Measurements from ENCODE around the gene MRPL38. TPM values are rescaled to one million over a fixed set of nuclear protein-coding genes. Genes with fewer than 3 reads are reported as not detected.

MRPL38 gene
- total and polyA plus RNA-seq, 2 of the 8 experiments (the other 6 are each of a cell fraction or from before 2014, with no cell fraction given): 78.4 to 125 TPM

DNA sequence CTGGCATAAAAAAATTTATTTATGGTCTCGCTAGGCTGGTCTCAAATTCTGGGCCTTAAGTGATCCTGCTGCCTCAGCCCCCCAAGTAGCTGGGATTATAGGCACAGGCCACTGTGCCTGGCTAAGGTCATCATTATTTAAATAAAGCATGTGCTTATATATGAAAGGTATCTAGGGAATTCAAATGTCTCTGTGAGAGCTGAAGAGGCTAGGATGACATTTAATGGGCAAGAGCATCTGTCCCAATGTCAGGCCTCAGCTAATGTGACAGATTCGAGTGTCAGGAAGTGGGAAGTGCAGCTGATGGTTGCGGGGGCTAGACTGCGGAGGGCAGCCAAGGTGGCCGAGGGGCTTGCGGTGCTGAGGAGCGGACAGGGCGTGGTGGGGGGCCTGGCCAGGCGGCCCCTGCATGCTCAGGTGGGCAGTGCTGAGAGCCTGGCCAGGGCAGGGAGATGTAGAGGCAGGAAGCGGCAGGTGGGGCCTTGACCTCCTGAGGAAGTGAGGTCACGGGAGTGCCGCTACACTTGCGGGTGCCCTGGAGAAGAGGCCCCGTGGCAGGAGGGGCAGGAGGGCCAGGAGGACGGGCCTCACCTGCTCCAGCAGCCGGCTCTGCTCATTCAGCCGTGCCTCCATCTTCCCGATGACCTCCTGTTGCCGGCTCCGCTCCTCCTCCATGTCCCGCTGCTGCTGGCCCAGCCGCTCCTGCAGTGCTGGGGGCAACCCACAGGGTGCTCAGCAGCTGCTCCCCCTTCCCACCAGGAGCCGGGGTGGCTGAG, 12.6 kb upstream of the MRPL38 start:
- Histone ChIP-seq H2BK120ac (replicated peaks; ENCODE audit: low read depth, low read length) (no peak overlapping the region), H3K4me1 (replicated peaks in 1 of 4; ENCODE audit: control insufficient read depth in 3 of 4, insufficient read depth in 4 of 4, low read length in 3 of 4) (no peaks in the 10 kb centered on the region), H2BK12ac (ENCODE audit: low read depth, low read length) (no peak overlapping the region), H3K23me2 (ENCODE audit: low read depth, low read length) (no peaks in the 10 kb centered on the region), H3K4ac (replicated peaks; ENCODE audit: insufficient read length, low read depth, low read length) (no peak overlapping the region), H3K14ac (ENCODE audit: insufficient read length) (no peak overlapping the region), H3K79me1 (ENCODE audit: low read depth, low read length) (no peaks in the 10 kb centered on the region), H2BK15ac (ENCODE audit: low read length) (no peak overlapping the region), H3K4me2 (ENCODE audit: insufficient read depth in 1 of 2, low read depth in 2 of 2, low read length in 2 of 2) (no peak overlapping the region), H2BK20ac (ENCODE audit: low read length) (no peak overlapping the region), H3K79me2 (ENCODE audit: control insufficient read depth in 1 of 2, insufficient read depth in 2 of 2, low read length in 2 of 2) (no peaks in the 10 kb centered on the region), H3K27ac (ENCODE audit: low read depth, low read length) (no peak overlapping the region), H3K36me3 (ENCODE audit: control insufficient read depth in 2 of 4, insufficient read depth in 4 of 4, low read length in 3 of 4) (peaks cover 0 to 3% (median 0%) of the 10 kb centered on the region in 4 experiments; a peak in 2 of 8 replicates), H4K8ac (ENCODE audit: extremely low read depth, insufficient read depth, low read length) (peak overlapping the region; percentile 25; the same call in 1 of the 2 replicates), H3K9ac (replicated peaks in 1 of 4; ENCODE audit: extremely low read depth in 1 of 4, low read depth in 3 of 4, low read length in 3 of 4) (no peak overlapping the region), H3K56ac (replicated peaks; ENCODE audit: insufficient read length, low read depth, low read length) (no peak overlapping the region), H2BK5ac (ENCODE audit: low read depth, low read length) (no peak overlapping the region), H3K23ac (ENCODE audit: insufficient read length) (no peak overlapping the region), H3K9me3 (ENCODE audit: insufficient read depth in 2 of 2, low read depth in 1 of 2, low read length in 1 of 2) (no peaks in the 10 kb centered on the region), H3K18ac (ENCODE audit: extremely low read depth, low read length) (no peak overlapping the region), H2AK5ac (ENCODE audit: low read depth, low read length) (no peak overlapping the region), H4K91ac (replicated peaks; ENCODE audit: insufficient read length, low read length) (no peak overlapping the region), H4K5ac (ENCODE audit: insufficient read length, low read depth, low read length) (no peak overlapping the region), H3K4me3 (ENCODE audit: extremely low read depth in 1 of 4, insufficient read depth in 2 of 4, low read depth in 3 of 4, low read length in 4 of 4) (no peak overlapping the region), H4K20me1 (replicated peaks in 1 of 2; ENCODE audit: control insufficient read depth in 1 of 2, insufficient read depth in 2 of 2, low read length in 2 of 2) (no peaks in the 10 kb centered on the region), H2AFZ (ENCODE audit: low read length) (no peak overlapping the region), H3K27me3 (replicated peaks in 1 of 4; ENCODE audit: control insufficient read depth in 3 of 4, extremely low read depth in 1 of 4, insufficient read depth in 3 of 4, low read length in 3 of 4) (no peaks in the 10 kb centered on the region)
- DNase-seq (ENCODE audit: low read depth in 1 of 2, low spot score in 2 of 2) (no peak), FAIRE-seq (no peak)
- TF ChIP-seq, protein P1, sequence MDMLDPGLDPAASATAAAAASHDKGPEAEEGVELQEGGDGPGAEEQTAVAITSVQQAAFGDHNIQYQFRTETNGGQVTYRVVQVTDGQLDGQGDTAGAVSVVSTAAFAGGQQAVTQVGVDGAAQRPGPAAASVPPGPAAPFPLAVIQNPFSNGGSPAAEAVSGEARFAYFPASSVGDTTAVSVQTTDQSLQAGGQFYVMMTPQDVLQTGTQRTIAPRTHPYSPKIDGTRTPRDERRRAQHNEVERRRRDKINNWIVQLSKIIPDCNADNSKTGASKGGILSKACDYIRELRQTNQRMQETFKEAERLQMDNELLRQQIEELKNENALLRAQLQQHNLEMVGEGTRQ (IDR thresholded peaks at IDR 0.05; ENCODE audit: low read length): no peak
- TF ChIP-seq BRCA1 (IDR thresholded peaks at IDR 0.05; ENCODE audit: low read depth, low read length) (no peak), NRF1 (IDR thresholded peaks at IDR 0.05; ENCODE audit: low read depth, low read length) (no peak), EP300 (IDR thresholded peaks at IDR 0.05; ENCODE audit: borderline replicate concordance in 1 of 2, low read depth in 2 of 2, low read length in 2 of 2) (no peak)
- POLR2A ChIA-PET (ENCODE audit: partially characterized antibody): interaction anchor here (1.5 to 3.7 kb wide), 2 partner anchors 7 to 11 kb away, joined by 4 to 16 read pairs; no protein-coding TSS in a partner anchor
- WGBS, 2 experiments (ENCODE audit: extremely low coverage in 1 of 2, insufficient coverage in 1 of 2, insufficient read length in 1 of 2, insufficient replicate concordance in 2 of 2, low coverage in 1 of 2, low lambda C conversion rate in 2 of 2, missing lambda C conversion rate in 1 of 2): 97% methylated on average over 22 of the region's 23 CpGs; no CpG with 5 or more reads in 1 of the 2 experiments
- CTCF ChIA-PET (ENCODE audit: partially characterized antibody): interaction anchor here (0.8 to 51.3 kb wide), 6 partner anchors 11 to 91 kb away, joined by 3 to 885 read pairs (median 18); partner anchors contain the start of genes CDK3, MRPL38 and WBP2
